GM21367 (cell line): ENCODE data around the gene TRRAP.
A peak's percentile ranks its signal among the peaks of the same experiment; 100 is the strongest.
"Not testable (repeated sequence)": the region's sequence is repeated elsewhere in the genome, so short reads cannot be mapped to it uniquely, and the experiment has no call there.

Source experiments
- ATAC-seq: cut with Tn5 transposase; IDR thresholded peaks from one replicate; pipeline ENCODE4 v1.9.1; 2021; ENCODE audit not compliant: unreplicated experiment

TRRAP gene

DNA sequence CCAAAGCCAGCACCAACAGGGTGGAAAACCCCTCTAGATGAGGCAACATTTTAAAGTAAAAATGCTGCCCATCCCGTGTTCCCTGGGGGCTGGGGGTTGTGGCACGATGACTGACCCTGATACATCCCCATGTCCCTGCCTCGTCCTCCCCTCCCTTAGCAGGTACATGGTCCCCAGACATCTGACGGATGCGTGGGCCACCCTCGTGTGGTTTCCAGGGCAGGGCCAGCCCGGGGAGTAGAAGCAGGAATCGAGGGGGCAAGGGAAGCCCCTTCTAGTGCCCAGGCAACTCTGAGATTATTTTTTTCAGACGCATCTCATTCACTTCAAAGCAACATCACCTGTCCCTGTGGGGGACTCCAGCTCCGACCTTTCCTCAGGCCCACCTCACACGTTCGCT lies 12.0 kb upstream of the TRRAP start:
- no peak for ATAC-seq

DNA sequence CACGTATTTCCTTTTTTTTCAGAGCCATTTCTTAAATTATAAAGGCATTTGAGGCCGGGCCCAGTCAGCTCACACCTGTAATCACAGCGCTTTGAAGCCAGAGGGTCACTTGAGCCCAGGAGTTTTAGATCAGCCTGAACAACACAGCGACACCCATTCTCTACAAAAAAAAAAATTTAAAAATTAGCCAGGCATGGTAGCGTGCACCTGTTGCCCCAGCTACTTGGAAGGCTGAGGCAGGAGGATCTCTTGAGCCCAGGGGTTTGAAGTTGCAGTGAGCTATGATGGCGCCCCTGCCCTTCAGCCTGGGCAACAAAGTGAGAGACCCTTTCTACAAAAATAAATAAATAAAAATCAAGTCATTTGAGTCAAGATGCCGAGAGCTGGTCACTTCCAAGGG lies 11.6 kb upstream of the TRRAP start:
- no peak for ATAC-seq

DNA sequence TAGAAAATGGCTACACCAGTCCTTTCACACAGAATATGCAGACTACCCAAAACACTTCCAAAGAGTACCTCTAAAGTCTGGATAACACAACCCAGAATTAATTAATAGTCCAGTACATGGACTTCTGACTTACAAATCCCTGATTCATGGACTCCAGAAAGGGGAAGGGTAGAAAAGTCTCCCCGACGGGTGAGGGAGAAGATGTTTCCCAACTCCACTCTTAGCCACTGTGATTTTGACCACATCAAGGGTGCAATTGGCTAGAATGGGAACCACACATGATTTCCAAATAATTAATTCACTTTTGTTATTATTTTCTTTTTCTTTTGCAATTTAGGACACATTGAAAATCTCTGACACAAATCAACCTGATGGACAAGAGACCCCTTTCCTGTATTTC lies 9.9 kb upstream of the TRRAP start:
- no peak for ATAC-seq

DNA sequence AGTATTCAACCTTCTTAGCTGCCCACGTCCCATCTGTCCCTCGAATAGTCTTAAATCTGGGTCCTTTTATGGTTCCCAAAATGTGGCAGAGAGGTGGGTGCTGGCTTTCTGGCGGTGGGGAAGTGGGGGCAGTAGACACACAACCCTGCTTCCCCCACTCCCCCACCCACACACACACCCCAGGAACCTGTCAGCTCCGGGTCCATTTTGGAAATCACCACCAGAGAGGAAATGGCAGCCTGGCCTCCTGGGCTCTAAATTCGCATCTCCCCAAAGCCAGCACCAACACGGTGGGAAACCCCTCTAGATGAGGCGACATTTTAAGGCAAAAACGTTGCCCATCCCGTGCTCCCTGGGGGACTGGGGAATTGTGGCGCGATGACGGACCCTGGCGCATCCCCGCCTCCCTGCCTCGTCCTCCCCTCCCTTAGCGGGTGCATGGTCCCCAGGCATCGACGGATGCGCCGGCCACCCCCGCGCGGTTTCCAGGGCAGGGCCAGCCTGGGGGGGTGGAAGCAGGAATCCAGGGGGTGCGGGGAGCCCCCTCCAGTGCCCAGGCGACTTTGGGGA lies 9.2 kb upstream of the TRRAP start:
- no peak for ATAC-seq

DNA sequence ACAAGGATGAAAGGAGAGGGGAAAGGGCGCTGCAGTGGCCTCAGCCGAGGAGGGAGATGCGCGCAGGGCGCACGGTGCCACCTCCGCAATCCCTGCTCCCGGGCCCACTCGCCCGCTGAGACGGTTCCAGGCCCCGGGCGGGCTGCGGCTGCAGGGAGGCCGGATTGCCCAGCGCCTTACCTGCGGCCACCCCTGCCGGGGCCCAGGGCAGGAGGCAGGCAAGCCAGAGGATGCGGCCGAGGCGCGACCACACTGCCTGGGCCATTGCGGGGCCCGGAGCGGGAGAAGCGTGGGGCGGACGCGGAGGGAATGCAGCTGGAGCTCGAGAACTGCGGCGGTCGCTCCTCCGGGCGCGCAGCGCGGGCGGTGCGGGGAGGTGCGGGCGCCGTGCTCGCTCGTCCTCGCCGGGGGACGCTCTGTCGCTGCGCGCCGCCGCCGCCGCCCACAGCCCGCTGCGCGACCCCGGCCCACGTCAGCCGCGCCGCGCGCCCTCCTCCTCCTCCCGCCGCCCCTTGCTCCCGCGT lies 8.7 kb upstream of the TRRAP start, which contains the start of gene TMEM130:
TMEM130 (minus strand) TSS at position 418 of the 524 bp plus-strand sequence; CDS start at position 265, 153 bp downstream.
- ATAC-seq: peak; percentile 7

DNA sequence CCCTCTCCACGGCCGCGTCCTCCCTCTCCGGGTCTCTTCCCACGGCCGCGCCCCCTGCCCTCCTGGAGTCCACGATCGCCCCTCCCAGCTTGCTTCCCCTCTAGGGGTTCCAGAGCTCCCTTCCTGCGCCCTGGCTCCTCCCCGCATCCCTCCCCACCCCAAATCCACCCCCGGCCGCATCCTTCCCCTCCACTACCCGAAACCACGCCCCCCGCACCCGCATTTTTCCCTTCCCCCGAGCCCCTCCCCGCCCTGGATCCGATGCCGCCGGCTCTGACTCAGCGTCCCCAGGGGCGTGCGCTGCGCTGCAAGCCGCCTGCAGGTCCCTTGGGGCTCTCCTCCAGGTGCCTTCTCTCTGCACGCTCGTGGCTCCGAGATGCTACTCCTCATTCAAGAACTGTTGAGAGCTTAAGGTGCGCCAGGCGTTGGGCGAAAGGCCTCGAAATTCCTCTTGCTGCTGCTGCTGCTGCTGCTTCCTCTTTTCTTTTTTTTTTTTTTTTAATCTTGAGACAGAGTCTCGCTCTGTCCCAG lies 8.1 kb upstream of the TRRAP start:
- ATAC-seq: peak; percentile 71

DNA sequence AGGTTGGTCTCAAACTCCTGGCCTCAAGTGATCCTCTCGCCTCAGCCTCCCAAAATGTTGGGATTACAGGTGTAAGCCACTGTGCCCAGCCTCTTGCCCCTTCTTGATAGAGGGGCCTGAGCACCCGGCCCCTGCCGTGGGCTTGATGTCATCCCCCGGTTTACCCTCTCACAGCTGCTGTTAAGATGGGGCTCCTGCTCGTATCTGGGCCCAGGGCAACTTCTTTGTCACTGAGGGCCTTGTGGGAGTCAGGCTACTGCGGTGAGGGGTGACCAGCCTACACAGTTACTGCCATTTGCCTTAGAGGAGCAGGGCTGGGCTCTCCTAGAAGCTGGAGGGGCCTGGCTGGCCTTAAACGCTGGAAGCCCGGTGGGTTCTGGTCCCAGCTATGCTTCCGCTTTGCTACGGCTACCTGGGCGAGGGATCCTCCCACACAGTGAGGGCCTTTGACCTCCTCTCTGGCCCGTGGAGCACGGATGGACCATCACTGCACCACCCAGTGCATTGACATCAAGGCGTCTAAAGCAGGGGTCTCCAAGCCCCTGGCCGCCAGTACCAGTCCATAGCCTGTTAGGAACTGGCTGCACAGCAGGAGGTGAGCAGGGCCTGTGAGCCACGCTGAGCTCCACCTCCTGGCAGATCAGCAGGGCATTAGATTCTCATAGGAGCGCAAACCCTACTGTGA lies 7.4 kb upstream of the TRRAP start:
- no peak for ATAC-seq

DNA sequence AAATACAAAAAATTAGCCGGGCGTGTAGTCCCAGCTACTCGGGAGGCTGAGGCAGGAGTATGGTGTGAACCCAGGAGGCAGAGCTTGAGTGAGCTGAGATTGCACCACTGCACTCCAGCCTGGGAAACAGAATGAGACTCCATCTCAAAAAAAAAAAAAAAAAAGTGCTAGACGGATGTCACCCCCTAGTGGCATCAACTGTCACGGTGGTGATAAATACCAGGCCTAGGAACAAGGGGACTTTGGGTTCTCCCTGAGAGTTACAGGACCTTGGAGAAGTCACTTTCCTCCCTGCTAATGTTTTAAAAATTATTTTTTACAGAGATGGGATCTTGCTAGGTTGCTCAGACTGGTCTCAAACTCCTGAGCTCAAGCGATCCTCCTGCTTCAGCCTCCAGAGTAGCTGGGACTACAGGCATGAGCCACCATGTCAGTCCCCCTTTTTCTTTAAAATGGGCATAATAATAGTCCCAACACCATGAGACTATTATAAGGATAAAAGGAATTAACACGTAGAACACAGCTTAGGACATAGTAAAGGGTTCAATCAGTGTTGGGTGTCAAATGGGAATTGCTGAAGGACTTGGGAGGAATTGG lies 5.9 kb upstream of the TRRAP start:
- no peak for ATAC-seq

DNA sequence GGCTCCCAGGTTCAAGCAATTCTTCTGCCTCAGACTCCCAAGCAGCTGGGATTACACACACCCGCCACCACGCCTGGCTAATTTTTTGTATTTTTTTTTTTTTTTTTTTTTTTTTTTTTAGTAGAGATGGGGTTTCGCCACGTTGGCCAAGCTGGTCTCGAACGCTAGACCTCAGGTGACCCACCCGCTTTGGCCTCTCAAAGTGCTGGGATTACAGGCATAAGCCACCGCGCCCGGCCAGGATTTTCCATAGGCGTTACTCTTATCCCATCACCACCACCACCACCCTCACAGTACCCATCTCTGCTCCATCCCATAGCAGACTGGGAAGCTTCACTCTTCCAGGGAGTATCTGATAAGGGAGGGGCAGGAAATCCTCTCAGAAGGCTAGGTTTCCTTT lies 4.7 kb upstream of the TRRAP start:
- not testable (repeated sequence) for ATAC-seq

DNA sequence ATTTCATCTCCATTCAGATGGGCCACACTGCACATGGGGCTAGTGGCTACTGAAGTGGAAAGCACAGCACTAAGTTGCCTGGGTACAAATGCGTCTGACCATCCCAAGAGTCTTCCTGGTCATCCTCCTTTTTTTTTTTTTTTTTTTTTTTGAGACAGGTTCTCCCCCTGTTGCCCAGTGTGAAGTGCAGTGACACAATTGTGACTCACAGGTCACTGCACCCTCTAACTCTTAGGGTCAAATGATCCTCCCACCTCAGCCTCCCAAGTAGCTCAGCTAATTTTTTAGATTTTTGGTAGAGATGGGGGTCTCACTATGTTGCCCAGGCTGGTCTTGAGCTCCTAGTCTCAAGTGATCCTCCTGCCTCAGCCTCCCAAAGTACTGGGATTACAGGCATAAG lies 3.4 kb upstream of the TRRAP start:
- ATAC-seq: no peak

DNA sequence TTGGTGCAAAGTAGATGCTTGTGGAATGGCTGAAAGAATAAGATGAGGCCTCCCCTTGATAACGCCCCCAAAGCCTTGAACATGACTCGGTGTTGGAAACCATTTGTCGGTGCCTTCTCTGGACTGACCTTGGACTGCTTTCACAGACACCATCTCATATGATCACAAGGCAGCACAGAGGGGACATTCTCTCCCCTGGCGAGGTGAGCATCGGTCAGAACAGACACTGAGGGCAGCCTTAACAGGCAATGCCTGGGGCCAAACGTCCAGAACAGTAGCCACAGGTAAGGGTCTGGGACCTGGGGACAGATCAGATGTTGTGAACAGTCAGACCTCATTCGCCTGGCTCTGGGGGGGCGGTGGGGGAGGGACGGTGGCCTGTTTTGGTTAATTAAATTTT lies 2.8 kb upstream of the TRRAP start:
- no peak for ATAC-seq

DNA sequence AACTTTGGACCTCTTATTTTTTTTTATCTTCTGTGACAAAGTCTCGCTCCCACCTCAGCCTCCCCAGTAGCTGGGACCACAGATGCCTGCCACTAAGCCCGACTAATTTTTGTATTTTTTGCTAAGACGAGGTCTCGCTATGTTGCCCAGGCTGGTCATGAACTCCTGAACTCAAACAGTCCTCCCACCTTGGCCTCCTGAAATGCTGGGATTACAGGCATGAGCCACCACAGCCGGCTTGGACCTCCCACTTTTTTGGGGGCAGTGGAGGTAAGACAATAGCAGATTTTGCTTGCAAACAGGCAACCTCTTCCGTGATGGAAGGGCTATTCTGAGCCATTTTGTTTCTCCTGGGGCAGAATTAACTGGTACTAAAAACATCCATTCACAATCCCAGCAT lies 1.2 kb upstream of the TRRAP start:
- no peak for ATAC-seq

DNA sequence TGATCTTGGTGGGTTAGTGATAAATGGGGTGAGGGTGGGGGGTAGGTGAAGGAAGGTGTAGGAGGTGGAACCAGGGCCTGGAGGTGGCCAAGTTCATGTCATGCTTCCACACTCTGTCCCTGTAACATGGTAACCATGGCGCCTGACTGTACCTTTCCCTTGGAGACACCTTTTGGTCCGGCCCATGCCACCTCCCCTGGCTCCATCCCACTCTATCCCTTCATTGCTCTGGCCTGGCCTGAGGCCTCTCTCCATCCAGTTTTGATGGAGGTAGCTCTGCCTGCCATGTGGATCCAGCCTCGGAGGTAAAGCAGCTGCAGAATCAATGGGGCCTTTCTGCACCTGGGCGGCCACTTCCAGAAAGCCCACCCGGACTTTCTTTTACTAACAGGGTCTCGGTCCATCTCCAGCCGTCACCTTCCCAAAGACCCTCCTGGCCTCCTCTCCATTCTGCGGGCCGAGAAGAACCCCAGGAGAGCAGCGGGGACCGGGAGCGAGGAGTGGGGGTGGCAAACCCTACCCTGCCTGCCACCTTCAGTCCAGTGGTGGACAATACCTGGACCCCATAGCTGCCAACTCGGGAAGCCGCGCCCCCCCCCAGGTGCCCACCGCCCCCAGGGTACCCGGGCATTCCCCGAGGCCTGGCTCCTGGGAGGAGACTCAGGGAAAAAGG lies 504 bp upstream of the TRRAP start:
- ATAC-seq: no peak

DNA sequence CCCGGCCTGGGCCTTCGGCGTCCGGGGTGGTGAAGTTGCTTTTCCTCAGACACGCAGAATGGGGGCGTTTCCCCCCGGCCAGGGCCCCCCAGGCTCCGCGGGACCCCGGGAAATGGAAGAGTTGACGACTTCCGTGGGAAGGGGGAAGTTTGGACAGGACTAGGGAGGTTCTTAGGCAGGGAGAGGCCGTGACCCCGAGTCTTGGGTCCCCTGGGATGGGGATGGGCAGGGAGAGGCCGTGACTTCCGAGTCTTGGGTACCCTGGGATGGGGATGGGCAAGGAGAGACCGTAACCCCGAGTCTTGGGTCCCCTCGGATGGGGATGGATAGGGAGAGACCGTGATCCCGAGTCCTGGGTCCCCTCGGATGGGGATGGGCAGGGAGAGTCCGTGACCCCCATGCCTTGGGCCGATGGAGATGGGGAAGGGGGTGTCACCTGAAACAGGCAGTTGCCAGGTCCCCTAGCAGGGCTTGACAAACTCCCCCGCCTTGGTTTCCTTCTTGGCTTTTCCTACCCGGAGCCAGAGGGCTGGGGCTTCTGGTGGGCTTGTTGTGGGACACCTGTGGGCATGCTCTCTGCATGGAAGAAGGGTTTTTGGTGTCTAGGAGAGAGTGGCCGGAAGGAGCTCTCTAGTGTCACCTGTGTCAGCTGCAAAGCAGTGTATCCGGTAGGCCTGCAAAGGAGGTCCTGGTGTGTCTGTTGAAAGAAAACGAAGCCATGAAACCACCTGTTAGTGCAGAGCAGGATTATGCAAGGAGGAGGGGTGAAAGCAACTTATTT lies 1.1 kb downstream of the TRRAP start:
- peak; percentile 81 for ATAC-seq

DNA sequence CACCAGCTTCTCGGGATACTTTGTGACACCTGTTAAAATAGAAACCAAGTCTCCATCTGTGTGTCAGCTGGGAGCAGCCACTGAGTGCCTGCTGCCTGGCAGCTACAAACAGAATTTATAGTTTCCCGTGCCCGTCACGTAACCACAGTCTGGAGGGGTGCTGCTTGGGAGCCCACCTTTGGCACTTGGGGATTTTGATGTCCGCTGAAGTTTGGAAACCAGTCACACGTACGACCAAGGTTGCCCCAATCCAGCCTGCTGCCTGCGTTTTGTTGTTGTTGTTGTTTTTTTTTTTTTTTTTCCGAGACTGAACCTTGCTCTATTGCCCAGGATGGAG lies 1.6 kb downstream of the TRRAP start:
- ATAC-seq: no peak

DNA sequence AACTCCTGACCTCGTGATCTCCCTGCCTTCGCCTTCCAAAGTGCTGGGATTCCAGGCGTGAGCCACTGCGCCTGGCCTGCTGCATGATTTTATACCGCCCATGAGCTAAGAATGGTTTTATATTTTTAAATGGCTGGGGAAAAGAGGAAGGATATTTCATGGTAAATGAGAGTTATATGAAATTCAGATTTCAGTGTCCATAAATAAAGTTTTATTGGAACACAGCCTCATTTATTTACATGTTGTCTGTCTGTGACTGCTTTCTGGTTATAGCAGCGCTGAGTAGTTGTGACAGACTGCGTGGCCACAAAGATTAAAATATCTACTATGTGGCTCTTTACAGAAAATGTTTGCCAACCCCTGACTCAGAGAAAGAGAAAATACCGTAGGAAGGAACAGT lies 2.2 kb downstream of the TRRAP start:
- no peak for ATAC-seq

DNA sequence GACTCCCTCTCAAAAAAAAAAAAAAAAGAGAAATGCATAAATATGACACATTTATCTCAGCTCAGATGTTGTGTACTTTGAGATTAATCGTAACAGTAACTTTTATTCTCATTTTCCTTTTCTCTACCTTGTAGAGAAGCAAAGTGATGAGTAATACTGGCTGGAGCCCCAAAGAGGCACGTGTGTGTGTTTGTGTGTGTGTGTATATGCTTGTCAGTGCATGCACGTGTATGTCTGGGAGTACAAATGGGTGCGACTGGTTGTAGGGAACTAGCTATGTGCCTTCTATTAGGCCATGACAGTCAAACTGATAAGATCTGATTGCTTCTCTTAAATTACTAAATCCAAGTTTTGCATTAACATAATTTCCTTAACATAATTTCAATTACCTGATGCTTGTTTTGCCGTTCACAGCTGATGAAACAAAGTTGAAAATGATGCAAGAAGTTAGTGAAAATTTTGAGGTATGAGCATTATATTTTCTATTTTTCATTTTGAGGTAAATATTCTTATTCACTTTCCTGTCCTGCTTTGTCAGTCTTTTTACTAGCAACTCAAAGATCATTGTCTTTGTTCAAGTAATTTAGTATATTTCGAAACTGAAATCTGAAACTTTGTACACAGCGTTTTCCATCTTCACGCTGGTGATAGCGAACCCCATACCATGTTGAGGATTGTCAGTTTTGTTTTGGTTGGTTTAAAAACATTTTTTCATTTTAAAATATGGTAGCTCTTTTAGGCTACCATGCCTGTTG lies 3.4 kb downstream of the TRRAP start:
- no peak for ATAC-seq

DNA sequence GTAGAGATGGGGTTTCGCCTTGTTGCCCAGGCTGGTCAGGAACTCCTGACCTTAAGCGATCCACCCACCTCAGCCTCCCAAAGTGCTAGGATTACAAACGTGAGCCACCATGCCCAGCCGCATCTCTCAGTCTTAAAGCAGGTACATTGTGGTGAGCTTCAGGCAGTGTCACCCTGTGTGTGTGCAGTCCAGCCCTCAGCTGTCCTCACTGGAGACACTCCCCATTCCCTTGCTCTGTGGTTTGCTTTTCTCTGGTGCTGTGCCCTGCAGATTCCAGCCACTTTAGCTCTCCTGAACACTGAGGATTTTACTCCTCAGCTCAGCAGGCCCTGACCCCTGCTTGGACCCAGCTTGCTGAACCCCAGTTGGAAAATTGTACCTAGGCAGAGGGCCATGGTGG lies 6.1 kb downstream of the TRRAP start:
- no peak for ATAC-seq

DNA sequence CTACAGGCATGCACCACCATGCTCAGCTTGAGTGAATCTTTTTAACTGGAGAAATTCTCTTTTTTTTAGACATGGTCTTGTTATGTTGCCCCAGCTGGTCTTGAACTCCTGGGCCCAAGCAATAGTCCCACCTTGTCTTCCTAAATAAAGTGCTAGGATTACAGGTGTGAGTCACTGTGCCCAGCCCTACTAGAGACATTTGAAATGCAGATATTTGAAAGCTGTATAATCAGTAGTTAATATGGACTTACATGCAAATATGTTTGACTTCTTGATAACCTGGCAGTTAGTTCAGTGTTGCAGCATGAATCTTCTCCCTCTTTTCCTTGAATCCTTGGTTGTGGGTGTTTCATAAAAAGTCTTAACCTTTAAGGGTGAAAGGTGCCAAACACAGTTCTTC lies 8.7 kb downstream of the TRRAP start:
- no peak for ATAC-seq

DNA sequence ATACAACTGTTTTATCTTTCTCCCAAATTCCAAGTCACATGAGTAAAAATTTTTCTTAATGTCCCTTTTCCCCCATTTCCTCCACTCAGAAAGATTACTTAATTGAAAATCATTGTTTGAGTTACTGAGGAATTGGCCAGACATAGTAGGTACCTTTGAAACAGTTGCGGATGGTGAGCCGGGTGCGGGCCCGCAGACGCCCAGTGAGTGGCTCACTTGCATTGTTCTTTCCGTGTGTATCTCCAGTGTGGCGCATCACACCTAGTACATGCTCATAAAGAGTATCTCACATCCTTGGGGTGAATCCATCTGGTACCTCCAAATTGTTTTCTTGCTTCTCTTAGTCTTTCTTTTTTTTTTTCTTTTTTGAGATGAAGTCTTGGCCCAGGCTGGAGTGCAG lies 14.3 kb downstream of the TRRAP start:
- no peak for ATAC-seq
